ENCODE results near the gene TTC27. TPM values are rescaled to one million over a fixed set of nuclear protein-coding genes. Genes with fewer than 3 reads are reported as not detected.
A peak's percentile ranks its signal among the peaks of the same experiment; 100 is the strongest.

TTC27 gene
- total and polyA plus RNA-seq, 10 of the 15 experiments (the other 5 are each of a cell fraction or from before 2014, with no cell fraction given), result 20.4 to 34.9 (median 26.0) TPM

DNA sequence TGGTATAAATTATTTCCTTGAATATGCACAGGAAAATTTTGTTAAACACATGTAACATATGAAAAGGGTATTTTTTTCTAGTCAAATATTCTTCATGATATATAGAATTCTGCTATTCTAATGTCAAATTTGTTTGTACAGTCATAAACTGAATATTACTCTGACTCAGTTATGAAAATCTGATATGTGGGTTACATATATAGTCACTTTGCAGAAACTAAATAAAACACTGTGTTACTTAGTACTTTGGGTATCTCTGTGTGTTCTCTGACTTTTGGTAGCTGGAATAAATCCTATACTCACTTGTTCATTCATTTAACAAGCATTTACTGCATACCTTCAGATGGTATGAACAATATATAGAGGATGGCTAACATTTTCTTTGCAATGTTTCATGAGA is 159.4 kb downstream of the TTC27 start:
- Histone ChIP-seq H3K9me3 (replicated peaks; ENCODE audit: control insufficient read depth, insufficient read depth, low read length) (no peaks in the 10 kb centered on the region), H3K79me2 (ENCODE audit: control insufficient read depth, insufficient read depth, low read length) (no peaks in the 10 kb centered on the region), H3K4me3 (no peak overlapping the region), H3K27me3 (replicated peaks in 1 of 2; ENCODE audit: control insufficient read depth in 2 of 2, insufficient read depth in 2 of 2, low read length in 1 of 2) (no peaks in the 10 kb centered on the region), H3K4me1 (ENCODE audit: control insufficient read depth, insufficient read depth, low read length) (no peaks in the 10 kb centered on the region), H2AFZ (ENCODE audit: control insufficient read depth, low read depth, low read length) (no peak overlapping the region), H3K36me3 (ENCODE audit: control insufficient read depth in 2 of 2, insufficient read depth in 2 of 2, low read length in 1 of 2) (peaks cover 0 to 1% of the 10 kb centered on the region in 2 experiments; a peak in 1 of 4 replicates), H3K9ac (ENCODE audit: control insufficient read depth, insufficient read depth, low read length) (no peak overlapping the region), H3K4me2 (ENCODE audit: control insufficient read depth, insufficient read depth) (no peak overlapping the region), H4K20me1 (ENCODE audit: control insufficient read depth, insufficient read depth) (no peaks in the 10 kb centered on the region), H3K27ac (ENCODE audit: control insufficient read depth, insufficient read depth) (no peak overlapping the region)
- DNase-seq (ENCODE audit: low read depth, low spot score), result no peak
- in situ Hi-C loops (cut with MboI), result no loop called here
- ATAC-seq, result no peak
- intact Hi-C loops (cut with micrococcal nuclease; ENCODE audit: unreplicated experiment), result no loop called here
- no TSS peak for BruUV-seq (replicated peaks)
- POLR2A ChIA-PET, result no interaction called here
- SMC1A ChIA-PET (ENCODE audit: uncharacterized antibody, unreplicated experiment), result interaction anchor here (1.3 kb wide), 1 partner anchor 10 kb away, joined by 3 read pairs; no protein-coding TSS in a partner anchor
- FAIRE-seq, result no peak
- CTCF ChIA-PET, result no interaction called here
- TF ChIP-seq HDAC6 (IDR thresholded peaks at IDR 0.05; ENCODE audit: unreplicated experiment) (no peak), JUNB (IDR thresholded peaks at IDR 0.05) (peak; percentile 42)
- RAD21 ChIA-PET (ENCODE audit: unreplicated experiment), result no interaction called here

- Histone ChIP-seq H3K4me1 (ENCODE audit: control insufficient read depth, insufficient read depth, low read length) (no peaks in the 10 kb centered on the region), H3K9me3 (replicated peaks; ENCODE audit: control insufficient read depth, insufficient read depth, low read length) (no peaks in the 10 kb centered on the region), H2AFZ (ENCODE audit: control insufficient read depth, low read depth, low read length) (no peak overlapping the region), H3K9ac (ENCODE audit: control insufficient read depth, insufficient read depth, low read length) (no peak overlapping the region), H3K4me2 (ENCODE audit: control insufficient read depth, insufficient read depth) (no peak overlapping the region), H3K27ac (ENCODE audit: control insufficient read depth, insufficient read depth) (no peak overlapping the region), H3K79me2 (ENCODE audit: control insufficient read depth, insufficient read depth, low read length) (no peaks in the 10 kb centered on the region), H3K27me3 (replicated peaks in 1 of 2; ENCODE audit: control insufficient read depth in 2 of 2, insufficient read depth in 2 of 2, low read length in 1 of 2) (no peaks in the 10 kb centered on the region), H4K20me1 (ENCODE audit: control insufficient read depth, insufficient read depth) (no peaks in the 10 kb centered on the region), H3K36me3 (ENCODE audit: control insufficient read depth in 2 of 2, insufficient read depth in 2 of 2, low read length in 1 of 2) (peaks cover 0 to 1% of the 10 kb centered on the region in 2 experiments; a peak in 1 of 4 replicates), H3K4me3 (no peak overlapping the region)
- CTCF ChIA-PET, result no interaction called here
- ATAC-seq, result no peak
- in situ Hi-C loops (cut with MboI) (no loop called here), intact Hi-C loops (cut with micrococcal nuclease; ENCODE audit: unreplicated experiment) (no loop called here)
- DNase-seq (ENCODE audit: low read depth, low spot score), result no peak
- RAD21 ChIA-PET (ENCODE audit: unreplicated experiment), result no interaction called here
- no peak for FAIRE-seq
- POLR2A ChIA-PET, result interaction anchor here (1.0 kb wide), 1 partner anchor 36 kb away, joined by 3 read pairs; no protein-coding TSS in a partner anchor
- SMC1A ChIA-PET (ENCODE audit: uncharacterized antibody, unreplicated experiment), result no interaction called here
- no TSS peak for BruUV-seq (replicated peaks)
- WGBS (ENCODE audit: insufficient coverage, insufficient replicate concordance, low lambda C conversion rate, missing lambda C conversion rate), result 100% methylated on average over 1 of the region's 1 CpG
- TF ChIP-seq ETV6 (conservative IDR thresholded peaks at IDR 0.05 in 1 of 2, IDR thresholded peaks at IDR 0.05 in 1 of 2; ENCODE audit: borderline replicate concordance in 1 of 2, low read depth in 1 of 2) (no peak), SPI1 (IDR thresholded peaks at IDR 0.05; ENCODE audit: borderline replicate concordance, insufficient read depth, low read depth, low read length) (no peak), SREBF1 (IDR thresholded peaks at IDR 0.05; ENCODE audit: low read length) (no peak), RELB (IDR thresholded peaks at IDR 0.05; ENCODE audit: low read depth) (no peak), FOXK2 (IDR thresholded peaks at IDR 0.05) (no peak), MYB (IDR thresholded peaks at IDR 0.05; ENCODE audit: borderline replicate concordance, low read depth, low read length) (no peak), RB1 (IDR thresholded peaks at IDR 0.05; ENCODE audit: borderline replicate concordance) (no peak), PML (IDR thresholded peaks at IDR 0.05; ENCODE audit: low read length) (no peak), TCF12 (IDR thresholded peaks at IDR 0.05; ENCODE audit: low read depth, low read length) (no peak), HDAC6 (IDR thresholded peaks at IDR 0.05; ENCODE audit: unreplicated experiment) (no peak), BHLHE40 (IDR thresholded peaks at IDR 0.05; ENCODE audit: borderline replicate concordance in 1 of 2, low read depth in 2 of 2, low read length in 1 of 2) (no peak), RAD21 (IDR thresholded peaks at IDR 0.05; ENCODE audit: insufficient read depth, low read depth, low read length) (no peak), CBX5 (IDR thresholded peaks at IDR 0.05; ENCODE audit: low read depth) (no peak), ZNF24 (IDR thresholded peaks at IDR 0.05) (no peak), ZBTB33 (IDR thresholded peaks at IDR 0.05) (no peak)
These were observed 160.3 kb downstream of the TTC27 start for GRCh38 chr2:32788114-32788513.
